Effector memory CD8-positive, alpha-beta T cell (primary cell): ENCODE data around the gene SPAAR.

ENCODE experiments used
- ATAC-seq: fragments of 150-1000 bp; cut with Tn5 transposase; replicated peaks from 2 replicates; pipeline ENCODE4 v1.10.0; 2021; ENCODE audit warnings: mild to moderate bottlenecking, moderate library complexity
- DNase-seq, 3 experiments: peaks; one replicate each; pipeline ENCODE4 v3.0.0; 2021
- H3K27ac Mint-ChIP-seq, 2 donors: one replicate each; pipeline ENCODE4 v1.8.0; 2022; ENCODE audit warnings: mild to moderate bottlenecking in 2 of 2, mixed read lengths in 2 of 2, moderate library complexity in 2 of 2
- H3K27me3 Mint-ChIP-seq, 2 donors: one replicate each; pipeline ENCODE4 v1.8.0; 2022; ENCODE audit warnings: mixed read lengths in 2 of 2
- H3K36me3 Mint-ChIP-seq: one replicate; pipeline ENCODE4 v1.8.0; 2022; ENCODE audit warnings: mild to moderate bottlenecking, moderate library complexity, mixed read lengths; ENCODE audit not compliant: insufficient read depth
- H3K4me1 Mint-ChIP-seq, 2 donors: one replicate each; pipeline ENCODE4 v1.8.0; 2022; ENCODE audit warnings: low read depth in 2 of 2, mixed read lengths in 2 of 2
- H3K4me3 Mint-ChIP-seq, 2 donors: one replicate each; pipeline ENCODE4 v1.8.0; 2022; ENCODE audit warnings: mild to moderate bottlenecking in 2 of 2, mixed read lengths in 2 of 2, moderate library complexity in 2 of 2
- H3K9me3 Mint-ChIP-seq, 2 donors: one replicate each; pipeline ENCODE4 v1.8.0; 2022; ENCODE audit warnings: mixed read lengths in 2 of 2

Gene SPAAR

GRCh38 chr9:35952526-35953191 lies 43.4 kb downstream of the SPAAR start:
- no peaks in the 10 kb centered on the region for H3K9me3 Mint-ChIP-seq
- no peak for ATAC-seq
- no peak overlapping the region for H3K4me3 Mint-ChIP-seq
- peaks cover 45 to 72% of the 10 kb centered on the region in 2 donors for H3K27me3 Mint-ChIP-seq
- H3K4me1 Mint-ChIP-seq: peaks cover 0 to 7% of the 10 kb centered on the region in 2 donors
- DNase-seq: no peak
- peaks cover 3% of the 10 kb centered on the region for H3K36me3 Mint-ChIP-seq
- H3K27ac Mint-ChIP-seq: no peak overlapping the region

GRCh38 chr9:35954942-35955546 lies 45.8 kb downstream of the SPAAR start:
- peaks cover 3% of the 10 kb centered on the region for H3K36me3 Mint-ChIP-seq
- peaks cover 0 to 7% of the 10 kb centered on the region in 2 donors for H3K4me1 Mint-ChIP-seq
- H3K27me3 Mint-ChIP-seq: peaks cover 36 to 70% of the 10 kb centered on the region in 2 donors
- ATAC-seq (peak; percentile 78), DNase-seq (peak; percentile 26 to 34 (median 34))
- no peaks in the 10 kb centered on the region for H3K9me3 Mint-ChIP-seq
- H3K4me3 Mint-ChIP-seq: no peak overlapping the region
- no peak overlapping the region for H3K27ac Mint-ChIP-seq

GRCh38 chr9:35956651-35957050 lies 47.4 kb downstream of the SPAAR start:
- no peaks in the 10 kb centered on the region for H3K9me3 Mint-ChIP-seq
- H3K36me3 Mint-ChIP-seq: no peaks in the 10 kb centered on the region
- peaks cover 48 to 75% of the 10 kb centered on the region in 2 donors for H3K27me3 Mint-ChIP-seq
- DNase-seq (no peak), ATAC-seq (no peak)
- no peak overlapping the region for H3K4me3 Mint-ChIP-seq
- H3K4me1 Mint-ChIP-seq: peaks cover 0 to 7% of the 10 kb centered on the region in 2 donors
- H3K27ac Mint-ChIP-seq: no peak overlapping the region

GRCh38 chr9:35958104-35958837 lies 49.0 kb downstream of the SPAAR start, which contains the start of gene OR2S2:
Gene OR2S2, minus strand, starts transcription at chr9:35958154. Its CDS starts 56 bp downstream, at chr9:35958098.
- H3K36me3 Mint-ChIP-seq: no peaks in the 10 kb centered on the region
- ATAC-seq: no peak
- no peak within 1 kb of the TSS for H3K4me3 Mint-ChIP-seq
- no peaks in the 10 kb centered on the region for H3K9me3 Mint-ChIP-seq
- peaks cover 0 to 7% of the 10 kb centered on the region in 2 donors for H3K4me1 Mint-ChIP-seq
- no peak within 1 kb of the TSS for H3K27ac Mint-ChIP-seq
- H3K27me3 Mint-ChIP-seq: peaks cover 44 to 71% of the 10 kb centered on the region in 2 donors
- DNase-seq: no peak

- H3K9me3 Mint-ChIP-seq: no peaks in the 10 kb centered on the region
- peaks cover 49 to 57% of the 10 kb centered on the region in 2 donors for H3K27me3 Mint-ChIP-seq
- DNase-seq (no peak), ATAC-seq (no peak)
- H3K4me3 Mint-ChIP-seq: no peak overlapping the region
- H3K27ac Mint-ChIP-seq: no peak overlapping the region
- no peaks in the 10 kb centered on the region for H3K4me1 Mint-ChIP-seq
- no peaks in the 10 kb centered on the region for H3K36me3 Mint-ChIP-seq
Observed at GRCh38 chr9:35960039-35960655, 50.9 kb downstream of the SPAAR start.
